Activated naive CD4-positive, alpha-beta T cell treated with anti-CD3 and anti-CD28 coated beads, Interleukin-2, amount 50 U/mL, for 72 hours (primary cell): ENCODE results near the gene INSYN2B. TPM values are rescaled to one million over a fixed set of nuclear protein-coding genes. Genes with fewer than 3 reads are reported as not detected.

ENCODE experiments used
- ATAC-seq, 2 donors: fragments of 150-1000 bp; cut with Tn5 transposase; 2 replicates each; pipeline ENCODE4 v1.10.0; 2021; ENCODE audit warnings: mild to moderate bottlenecking in 2 of 2, moderate library complexity in 2 of 2
- DNase-seq, 2 donors: peaks; one replicate each; pipeline ENCODE4 v3.0.0; 2021 to 2022; ENCODE audit warnings: low spot score in 2 of 2
- H3K27ac Mint-ChIP-seq, 2 donors: one replicate each; pipeline ENCODE4 v1.8.0; 2022; ENCODE audit warnings: mild to moderate bottlenecking in 2 of 2, mixed read lengths in 2 of 2
- H3K36me3 Mint-ChIP-seq, 2 donors: one replicate each; pipeline ENCODE4 v1.8.0; 2022; ENCODE audit warnings: mixed read lengths in 2 of 2
- H3K9me3 Mint-ChIP-seq, 2 donors: one replicate each; pipeline ENCODE4 v1.8.0; 2022; ENCODE audit warnings: mixed read lengths in 2 of 2
- total RNA-seq, 2 donors: library from RNA; stranded (reverse); gene quantifications; one replicate each; pipeline ENCODE4 v1.2.3, GENCODE V29; 2022

Gene INSYN2B
- total RNA-seq, 2 donors from 2014 or later: not detected

GRCh38 chr5:169946743-169947295 is 33.5 kb downstream of the INSYN2B start:
- H3K27ac Mint-ChIP-seq: peak overlapping the region in 1 of 2 donors; percentile 29
- H3K9me3 Mint-ChIP-seq: peaks cover 0 to 5% of the 10 kb centered on the region in 2 donors
- H3K36me3 Mint-ChIP-seq: peaks cover 5 to 21% of the 10 kb centered on the region in 2 donors
- no peak for ATAC-seq
- no peak for DNase-seq

GRCh38 chr5:169945831-169946261 is 34.4 kb downstream of the INSYN2B start:
- Mint-ChIP-seq H3K36me3 (peaks cover 5 to 21% of the 10 kb centered on the region in 2 donors), H3K27ac (peak overlapping the region in 1 of 2 donors; percentile 15), H3K9me3 (peaks cover 0 to 5% of the 10 kb centered on the region in 2 donors)
- DNase-seq: no peak
- ATAC-seq: no peak

GRCh38 chr5:169944922-169945680 is 35.2 kb downstream of the INSYN2B start:
- DNase-seq (no peak), ATAC-seq (no peak)
- peaks cover 5 to 21% of the 10 kb centered on the region in 2 donors for H3K36me3 Mint-ChIP-seq
- peaks cover 0 to 5% of the 10 kb centered on the region in 2 donors for H3K9me3 Mint-ChIP-seq
- H3K27ac Mint-ChIP-seq: peak overlapping the region; percentile 61 to 71

- no peak for ATAC-seq
- Mint-ChIP-seq H3K9me3 (peaks cover 0 to 1% of the 10 kb centered on the region in 2 donors), H3K36me3 (peaks cover 2 to 16% of the 10 kb centered on the region in 2 donors), H3K27ac (peak overlapping the region in 1 of 2 donors; percentile 8)
- DNase-seq: no peak
These were observed 36.2 kb downstream of the INSYN2B start for GRCh38 chr5:169944115-169944514.

GRCh38 chr5:169943026-169943425 is 37.3 kb downstream of the INSYN2B start:
- H3K36me3 Mint-ChIP-seq: peaks cover 0 to 7% of the 10 kb centered on the region in 2 donors
- H3K9me3 Mint-ChIP-seq: no peaks in the 10 kb centered on the region
- no peak overlapping the region for H3K27ac Mint-ChIP-seq
- ATAC-seq (no peak), DNase-seq (no peak)

GRCh38 chr5:169942181-169942580 is 38.1 kb downstream of the INSYN2B start:
- H3K27ac Mint-ChIP-seq: no peak overlapping the region

GRCh38 chr5:169941542-169941941 is 38.8 kb downstream of the INSYN2B start:
- ATAC-seq: no peak
- H3K36me3 Mint-ChIP-seq: peaks cover 0 to 6% of the 10 kb centered on the region in 2 donors
- no peak for DNase-seq
- H3K27ac Mint-ChIP-seq: no peak overlapping the region
- no peaks in the 10 kb centered on the region for H3K9me3 Mint-ChIP-seq

More at GRCh38 chr5:169942181-169942580, 38.1 kb downstream of the INSYN2B start:
- DNase-seq: no peak
- peaks cover 0 to 7% of the 10 kb centered on the region in 2 donors for H3K36me3 Mint-ChIP-seq
- ATAC-seq: no peak
- H3K9me3 Mint-ChIP-seq: no peaks in the 10 kb centered on the region

GRCh38 chr5:169939731-169940130 is 40.6 kb downstream of the INSYN2B start:
- no peak for ATAC-seq
- H3K9me3 Mint-ChIP-seq: no peaks in the 10 kb centered on the region
- H3K36me3 Mint-ChIP-seq: peaks cover 0 to 7% of the 10 kb centered on the region in 2 donors
- no peak for DNase-seq
- no peak overlapping the region for H3K27ac Mint-ChIP-seq

GRCh38 chr5:169938439-169938838 is 41.9 kb downstream of the INSYN2B start:
- H3K9me3 Mint-ChIP-seq: no peaks in the 10 kb centered on the region
- no peak for ATAC-seq
- H3K36me3 Mint-ChIP-seq: peaks cover 0 to 7% of the 10 kb centered on the region in 2 donors
- no peak overlapping the region for H3K27ac Mint-ChIP-seq
- no peak for DNase-seq

- ATAC-seq (no peak), DNase-seq (no peak)
- H3K9me3 Mint-ChIP-seq: no peaks in the 10 kb centered on the region
- H3K27ac Mint-ChIP-seq: no peak overlapping the region
- peaks cover 7 to 10% of the 10 kb centered on the region in 2 donors for H3K36me3 Mint-ChIP-seq
These were observed 44.5 kb downstream of the INSYN2B start for GRCh38 chr5:169935762-169936161.

GRCh38 chr5:169934990-169935389 is 45.3 kb downstream of the INSYN2B start:
- H3K36me3 Mint-ChIP-seq: peaks cover 7 to 10% of the 10 kb centered on the region in 2 donors
- ATAC-seq (peak in 1 of 2 donors; percentile 32), DNase-seq (no peak)
- peak overlapping the region in 1 of 2 donors; percentile 26 for H3K27ac Mint-ChIP-seq
- no peaks in the 10 kb centered on the region for H3K9me3 Mint-ChIP-seq

GRCh38 chr5:169933616-169934015 is 46.7 kb downstream of the INSYN2B start:
- DNase-seq: no peak
- Mint-ChIP-seq H3K9me3 (no peaks in the 10 kb centered on the region), H3K36me3 (peaks cover 7 to 10% of the 10 kb centered on the region in 2 donors), H3K27ac (peak overlapping the region in 1 of 2 donors; percentile 45)
- ATAC-seq: no peak

GRCh38 chr5:169933127-169933526 is 47.2 kb downstream of the INSYN2B start:
- ATAC-seq (no peak), DNase-seq (no peak)
- Mint-ChIP-seq H3K36me3 (peaks cover 10 to 12% of the 10 kb centered on the region in 2 donors), H3K9me3 (no peaks in the 10 kb centered on the region), H3K27ac (no peak overlapping the region)

GRCh38 chr5:169923988-169924387 is 56.3 kb downstream of the INSYN2B start:
- Mint-ChIP-seq H3K9me3 (no peaks in the 10 kb centered on the region), H3K27ac (peak overlapping the region in 1 of 2 donors; percentile 90), H3K36me3 (peaks cover 0 to 26% of the 10 kb centered on the region in 2 donors)
- DNase-seq: no peak
- peak in 1 of 2 donors; percentile 34 for ATAC-seq

GRCh38 chr5:169922474-169922873 is 57.8 kb downstream of the INSYN2B start:
- no peak for ATAC-seq
- H3K36me3 Mint-ChIP-seq: peaks cover 0 to 21% of the 10 kb centered on the region in 2 donors
- no peak overlapping the region for H3K27ac Mint-ChIP-seq
- H3K9me3 Mint-ChIP-seq: no peaks in the 10 kb centered on the region
- DNase-seq: no peak

GRCh38 chr5:169921949-169922348 is 58.3 kb downstream of the INSYN2B start:
- ATAC-seq (no peak), DNase-seq (no peak)
- Mint-ChIP-seq H3K27ac (no peak overlapping the region), H3K36me3 (peaks cover 0 to 18% of the 10 kb centered on the region in 2 donors), H3K9me3 (no peaks in the 10 kb centered on the region)

- H3K27ac Mint-ChIP-seq: no peak overlapping the region
- peaks cover 0 to 13% of the 10 kb centered on the region in 2 donors for H3K36me3 Mint-ChIP-seq
- no peaks in the 10 kb centered on the region for H3K9me3 Mint-ChIP-seq
- DNase-seq (no peak), ATAC-seq (no peak)
These were observed 58.9 kb downstream of the INSYN2B start for GRCh38 chr5:169921384-169921783.
